ENCODE results near the gene STK11.
"Not testable (repeated sequence)": the region's sequence is repeated elsewhere in the genome, so short reads cannot be mapped to it uniquely, and the experiment has no call there.

The STK11 gene

DNA sequence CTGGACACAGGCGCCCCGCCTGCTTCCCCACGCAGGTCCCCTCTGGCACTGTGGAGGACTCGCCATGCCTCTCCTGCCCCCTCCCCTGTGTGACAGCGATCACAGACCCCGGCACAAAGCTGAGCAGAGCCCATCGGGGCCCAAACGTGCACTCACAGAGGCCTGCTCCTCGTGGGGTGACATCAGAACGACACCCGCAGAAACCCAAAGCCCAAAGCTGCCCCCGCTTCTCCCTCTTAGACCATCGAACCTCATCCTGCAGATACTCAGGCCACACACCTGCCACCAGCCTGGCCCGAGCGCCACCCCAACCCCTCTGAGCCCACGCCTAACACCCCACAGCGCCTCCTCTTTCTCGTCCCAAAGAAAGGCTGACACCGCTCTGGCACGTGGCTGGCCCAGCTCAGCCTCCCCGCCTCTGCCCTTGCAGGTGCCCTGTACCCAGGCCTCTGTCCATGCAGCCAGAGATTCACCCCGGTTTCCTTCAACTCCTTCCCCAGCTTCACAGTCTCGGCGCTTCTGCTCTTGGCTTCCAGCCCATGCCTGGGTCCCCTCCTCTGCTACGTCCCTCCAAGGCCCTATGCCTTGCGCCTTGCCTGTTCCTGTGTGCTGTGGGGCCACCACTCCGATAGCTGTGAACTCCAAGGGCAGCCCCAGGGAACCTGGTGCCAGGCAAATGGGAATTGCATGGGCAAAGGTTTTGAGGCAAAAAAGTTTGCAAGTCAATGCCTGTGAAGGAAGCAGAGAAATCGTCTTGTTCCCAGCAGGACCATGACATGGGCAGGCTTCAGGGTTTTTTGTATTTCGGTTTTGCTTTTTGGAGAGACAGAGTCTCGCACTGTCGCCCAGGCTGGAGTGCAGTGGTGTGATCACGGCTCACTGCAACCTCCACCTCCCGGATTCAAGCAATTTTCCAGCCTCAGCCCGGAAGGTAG is 33.1 kb downstream of the STK11 start:
- DNase-seq (ENCODE audit: low spot score) = no peak

DNA sequence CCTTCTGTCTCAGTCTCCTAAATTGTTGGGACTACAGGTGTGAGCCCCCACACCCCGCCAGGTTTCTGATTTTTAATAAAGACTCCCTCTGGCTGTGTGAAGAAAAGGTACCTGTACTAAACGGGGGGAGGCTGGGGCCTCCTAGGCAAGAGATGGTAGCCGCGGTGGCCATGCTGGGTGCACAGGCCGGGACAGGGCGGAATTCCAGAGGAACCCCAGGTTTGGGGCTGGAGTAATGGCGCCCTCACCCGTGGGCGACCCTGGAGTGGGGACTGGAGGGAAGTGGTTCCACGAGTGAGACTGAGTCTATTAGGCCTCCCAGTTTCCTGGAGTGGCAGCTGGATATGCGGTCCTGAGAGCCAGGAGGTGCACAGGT is 33.8 kb downstream of the STK11 start:
- no peak for DNase-seq (ENCODE audit: low spot score)

DNA sequence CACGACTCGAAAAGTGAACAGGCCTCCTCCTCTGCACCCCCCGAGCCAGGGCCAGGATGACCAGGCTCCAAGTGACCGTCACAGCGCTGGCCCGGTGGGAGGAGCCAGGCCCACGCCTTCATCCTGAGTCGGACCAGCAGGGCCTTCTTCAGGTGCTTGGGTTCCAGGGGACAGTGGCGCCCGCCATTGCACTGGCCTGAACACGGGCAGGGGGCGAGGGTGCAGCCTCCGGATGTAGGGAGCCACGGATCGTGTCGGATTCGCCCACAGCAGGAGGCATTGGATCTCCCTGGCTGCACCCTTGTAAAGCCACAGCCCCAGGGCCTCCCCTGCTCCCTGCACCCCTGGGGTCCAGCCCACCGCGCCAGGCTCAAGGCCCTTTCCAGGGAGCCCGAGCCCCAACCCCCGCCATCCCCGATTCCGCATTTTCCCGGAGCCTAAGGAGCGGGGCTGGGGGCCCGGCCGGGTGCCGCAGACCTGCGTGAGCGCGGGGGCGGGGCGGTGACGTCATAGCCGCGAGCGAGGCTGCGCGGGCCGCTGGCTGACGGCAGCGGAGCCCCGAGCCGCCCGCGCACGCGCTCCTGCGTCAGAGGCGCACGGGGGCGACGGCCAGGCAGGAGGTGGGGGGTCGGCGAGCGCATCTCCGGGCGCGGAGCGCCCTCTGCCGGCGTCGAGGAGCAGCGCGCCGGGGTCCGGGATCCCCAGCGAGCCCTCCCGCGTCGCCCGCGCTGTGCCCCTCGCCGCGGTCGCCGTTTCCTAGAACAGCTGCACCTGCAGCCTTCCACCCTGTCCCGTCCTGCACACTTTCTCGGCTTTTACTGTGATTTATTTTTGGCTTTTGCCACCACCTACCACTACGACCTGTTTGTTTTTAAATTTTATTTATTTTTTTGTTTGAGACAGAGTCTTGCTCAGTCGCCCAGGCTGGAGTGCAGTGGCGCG is 34.5 kb downstream of the STK11 start:
- DNase-seq (ENCODE audit: low spot score) = peak; percentile 93

DNA sequence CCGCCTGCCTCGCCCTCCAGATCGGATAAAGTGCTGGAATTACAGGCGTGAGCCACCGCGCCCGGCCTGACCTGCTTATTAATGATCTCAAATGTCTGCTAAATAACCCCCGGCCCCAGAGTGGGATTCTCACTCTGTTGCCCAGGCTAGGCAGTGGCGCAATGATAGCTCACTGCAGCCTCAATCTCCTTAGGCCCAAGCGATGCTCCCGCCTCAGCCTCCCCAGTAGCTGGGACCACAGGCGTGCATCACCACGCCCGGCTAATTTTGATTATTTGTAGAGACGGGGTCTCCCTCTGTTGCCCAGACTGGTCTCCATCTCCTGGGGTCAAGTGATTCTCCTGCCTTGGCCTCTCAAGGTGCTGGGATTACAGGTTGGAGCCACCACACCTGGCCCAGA is 35.3 kb downstream of the STK11 start:
- no peak for DNase-seq (ENCODE audit: low spot score)

DNA sequence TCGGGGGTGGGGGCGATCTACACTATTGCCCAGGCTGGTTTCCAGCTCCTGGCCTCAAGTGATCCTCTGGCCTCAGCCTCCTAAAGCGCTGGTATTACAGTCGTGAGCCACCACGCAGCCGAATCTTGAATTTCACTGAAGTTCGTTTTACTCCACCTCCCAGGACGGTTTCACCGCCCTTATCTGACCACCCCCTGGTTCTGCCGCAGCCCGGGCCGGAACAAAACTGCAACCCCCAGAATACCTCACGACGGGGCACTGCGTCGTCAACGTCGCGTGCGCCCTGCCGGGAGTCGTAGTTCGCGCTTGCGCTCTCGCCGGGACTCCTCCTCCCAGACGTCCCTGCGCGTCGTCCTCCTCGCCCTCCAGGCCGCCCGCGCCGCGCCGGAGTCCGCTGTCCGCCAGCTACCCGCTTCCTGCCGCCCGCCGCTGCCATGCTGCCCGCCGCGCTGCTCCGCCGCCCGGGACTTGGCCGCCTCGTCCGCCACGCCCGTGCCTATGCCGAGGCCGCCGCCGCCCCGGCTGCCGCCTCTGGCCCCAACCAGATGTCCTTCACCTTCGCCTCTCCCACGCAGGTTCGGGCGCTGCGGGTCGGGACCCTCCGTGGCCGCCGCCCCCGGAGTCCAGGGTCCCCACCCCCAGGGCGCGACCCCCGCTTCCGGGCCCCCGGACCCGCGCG is 36.0 kb downstream of the STK11 start, which contains the start of gene ATP5F1D:
TSS of gene ATP5F1D (plus strand) at position 335 of the 679 bp plus-strand sequence. CDS start at position 435, 100 bp downstream.
- peak; percentile 92 for DNase-seq (ENCODE audit: low spot score)

DNA sequence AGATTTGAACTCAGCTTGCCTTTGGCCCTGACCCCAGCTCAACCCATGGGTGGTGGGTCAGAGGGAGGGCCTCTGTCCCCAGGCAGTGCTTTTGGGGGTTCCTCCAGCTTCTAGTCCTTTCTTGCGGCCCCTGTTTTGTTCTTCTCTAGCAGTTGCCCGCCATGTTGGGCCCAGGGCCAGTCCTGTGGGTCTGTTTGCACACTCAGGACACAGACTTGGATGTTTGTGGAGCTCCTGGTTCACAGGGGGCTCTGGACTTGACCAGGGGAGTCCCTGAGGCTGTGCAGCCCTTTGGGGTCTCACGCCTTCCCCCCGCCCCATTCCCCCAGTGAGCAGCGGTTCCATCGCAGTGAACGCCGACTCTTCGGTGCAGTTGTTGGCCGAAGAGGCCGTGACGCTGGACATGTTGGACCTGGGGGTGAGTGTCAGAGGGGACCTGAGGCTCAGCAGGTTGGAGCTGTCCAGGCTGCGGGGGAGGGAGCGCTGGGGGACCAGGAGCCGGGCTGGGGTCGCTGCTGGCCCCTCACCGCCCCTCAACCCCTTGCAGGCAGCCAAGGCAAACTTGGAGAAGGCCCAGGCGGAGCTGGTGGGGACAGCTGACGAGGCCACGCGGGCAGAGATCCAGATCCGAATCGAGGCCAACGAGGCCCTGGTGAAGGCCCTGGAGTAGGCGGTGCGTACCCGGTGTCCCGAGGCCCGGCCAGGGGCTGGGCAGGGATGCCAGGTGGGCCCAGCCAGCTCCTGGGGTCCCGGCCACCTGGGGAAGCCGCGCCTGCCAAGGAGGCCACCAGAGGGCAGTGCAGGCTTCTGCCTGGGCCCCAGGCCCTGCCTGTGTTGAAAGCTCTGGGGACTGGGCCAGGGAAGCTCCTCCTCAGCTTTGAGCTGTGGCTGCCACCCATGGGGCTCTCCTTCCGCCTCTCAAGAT is 38.5 kb downstream of the STK11 start:
- peak; percentile 86 for DNase-seq (ENCODE audit: low spot score)

DNA sequence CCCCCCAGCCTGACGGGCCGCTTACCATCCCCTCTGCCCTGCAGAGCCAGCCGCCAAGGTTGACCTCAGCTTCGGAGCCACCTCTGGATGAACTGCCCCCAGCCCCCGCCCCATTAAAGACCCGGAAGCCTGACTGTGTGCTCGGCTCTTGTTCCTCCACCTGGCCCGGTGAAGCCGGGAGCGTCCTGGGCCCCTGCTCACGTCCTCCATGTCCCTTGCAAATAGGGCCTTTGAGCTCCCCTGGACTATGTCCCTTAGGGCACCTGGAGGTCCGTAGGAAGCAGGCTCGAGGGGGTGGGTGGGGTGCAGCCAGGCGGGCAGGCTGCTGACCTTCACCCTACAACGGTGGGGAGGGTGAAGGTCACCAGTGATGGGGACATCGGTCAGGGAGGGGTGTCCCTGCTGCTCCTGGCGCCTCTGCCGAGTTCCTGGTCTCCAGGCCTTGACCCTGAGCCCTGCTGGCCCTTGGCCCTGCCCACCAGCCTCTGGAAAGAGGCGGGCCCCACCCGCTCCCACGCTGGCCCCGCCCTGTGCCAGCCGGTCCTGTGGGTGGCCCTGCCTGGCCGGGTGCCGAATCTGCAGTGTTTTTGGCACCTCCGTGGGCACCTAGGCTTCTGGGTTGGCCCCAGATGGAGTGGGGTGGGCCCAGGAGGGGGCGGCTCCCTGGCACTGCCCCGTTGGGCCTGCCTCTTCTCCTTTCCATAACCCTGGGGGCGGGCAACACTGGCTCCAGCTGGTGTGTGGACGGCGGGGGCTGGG is 39.3 kb downstream of the STK11 start:
- no peak for DNase-seq (ENCODE audit: low spot score)

DNA sequence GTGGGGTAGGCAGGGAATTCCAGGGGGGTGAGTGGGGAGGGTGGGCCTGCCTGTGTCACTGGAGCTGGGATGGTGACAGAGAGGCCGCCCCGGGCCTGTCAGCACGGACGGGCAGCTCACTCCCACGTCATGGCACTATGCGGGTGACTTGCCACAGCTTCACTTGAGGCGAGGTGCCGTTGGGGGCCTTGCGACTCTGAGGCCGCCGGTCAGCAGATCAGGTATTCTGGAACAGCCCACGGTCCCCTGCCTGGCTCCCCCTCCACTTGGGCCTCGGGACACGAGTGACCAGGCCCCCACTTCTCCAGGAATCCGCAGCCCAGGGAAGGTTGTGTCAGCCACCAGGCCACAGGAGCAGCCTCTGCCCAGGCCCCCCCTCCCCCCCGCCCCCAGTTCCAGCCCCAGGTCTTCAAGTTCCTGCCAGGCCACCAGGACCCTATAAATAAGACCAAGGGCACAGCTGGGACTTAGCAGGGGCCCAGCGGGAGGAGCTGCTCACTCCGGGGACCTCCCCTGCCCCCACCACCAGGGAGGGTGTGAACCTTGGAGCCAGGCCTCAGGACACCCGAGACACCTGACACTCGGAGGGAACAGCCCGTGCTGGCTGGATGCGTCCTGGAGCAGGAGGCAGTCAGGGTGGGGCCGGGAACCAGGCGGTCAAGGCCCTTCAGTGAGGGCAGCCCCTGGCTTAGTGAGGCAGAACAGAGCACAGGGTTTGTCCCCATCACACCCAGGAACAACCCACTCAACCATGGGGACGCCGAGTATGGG is 40.1 kb downstream of the STK11 start:
- no peak for DNase-seq (ENCODE audit: low spot score)

DNA sequence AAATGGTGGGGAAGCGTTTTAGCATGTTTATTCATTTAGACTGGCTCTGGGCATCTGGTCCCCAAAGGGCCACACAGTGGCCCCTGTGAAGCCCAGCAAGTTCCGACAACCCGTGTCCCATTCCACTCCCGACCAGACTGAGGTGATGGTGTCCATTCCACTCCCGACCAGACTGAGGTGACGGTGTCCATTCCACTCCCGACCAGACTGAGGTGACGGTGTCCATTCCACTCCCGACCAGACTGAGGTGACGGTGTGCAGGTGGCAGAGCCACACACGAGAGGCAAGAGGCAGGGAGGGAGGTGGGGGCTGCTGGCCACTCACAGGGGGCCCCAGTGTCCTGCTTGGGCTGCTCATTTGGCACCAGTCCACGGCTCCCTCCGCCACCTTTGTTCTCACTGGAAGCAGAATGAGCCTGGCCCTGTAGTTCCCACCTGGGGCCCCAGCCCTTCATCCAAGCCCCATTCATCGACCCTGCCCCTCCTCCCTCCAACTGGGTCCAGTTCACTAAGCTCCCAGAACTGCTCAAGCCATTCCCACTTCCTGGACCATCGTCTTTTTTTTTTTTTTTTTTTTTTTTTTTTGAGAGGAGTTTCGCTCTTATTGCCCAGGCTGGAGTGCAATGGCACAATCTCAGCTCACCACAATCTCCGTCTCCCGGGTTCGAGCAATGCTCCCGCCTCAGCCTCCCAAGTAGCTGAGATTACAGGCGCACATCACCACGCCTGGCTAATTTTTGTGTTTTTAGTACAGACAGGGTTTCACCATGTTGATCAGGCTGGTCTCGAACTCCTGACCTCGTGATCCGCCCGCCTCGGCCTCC is 40.9 kb downstream of the STK11 start:
- DNase-seq (ENCODE audit: low spot score) = not testable (repeated sequence)

DNA sequence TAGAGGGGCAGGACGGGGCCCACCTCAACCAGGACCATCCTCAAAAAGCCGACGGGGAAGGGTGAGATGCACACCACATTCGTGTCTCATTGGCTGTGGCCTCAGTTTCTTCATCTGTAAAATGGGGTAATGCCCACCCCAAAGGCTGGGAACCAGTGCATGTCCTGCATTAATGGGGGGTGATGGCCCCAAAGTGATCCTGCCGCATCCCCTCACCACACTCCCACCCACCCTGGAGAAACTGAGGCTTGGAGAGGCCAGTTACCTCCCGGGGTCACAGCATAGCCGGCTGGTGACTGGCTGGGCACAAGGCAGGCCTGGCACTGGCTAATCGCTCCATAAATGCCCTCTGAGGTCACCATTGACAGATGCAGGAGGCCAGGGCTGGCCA is 42.2 kb downstream of the STK11 start:
- DNase-seq (ENCODE audit: low spot score) = no peak

DNA sequence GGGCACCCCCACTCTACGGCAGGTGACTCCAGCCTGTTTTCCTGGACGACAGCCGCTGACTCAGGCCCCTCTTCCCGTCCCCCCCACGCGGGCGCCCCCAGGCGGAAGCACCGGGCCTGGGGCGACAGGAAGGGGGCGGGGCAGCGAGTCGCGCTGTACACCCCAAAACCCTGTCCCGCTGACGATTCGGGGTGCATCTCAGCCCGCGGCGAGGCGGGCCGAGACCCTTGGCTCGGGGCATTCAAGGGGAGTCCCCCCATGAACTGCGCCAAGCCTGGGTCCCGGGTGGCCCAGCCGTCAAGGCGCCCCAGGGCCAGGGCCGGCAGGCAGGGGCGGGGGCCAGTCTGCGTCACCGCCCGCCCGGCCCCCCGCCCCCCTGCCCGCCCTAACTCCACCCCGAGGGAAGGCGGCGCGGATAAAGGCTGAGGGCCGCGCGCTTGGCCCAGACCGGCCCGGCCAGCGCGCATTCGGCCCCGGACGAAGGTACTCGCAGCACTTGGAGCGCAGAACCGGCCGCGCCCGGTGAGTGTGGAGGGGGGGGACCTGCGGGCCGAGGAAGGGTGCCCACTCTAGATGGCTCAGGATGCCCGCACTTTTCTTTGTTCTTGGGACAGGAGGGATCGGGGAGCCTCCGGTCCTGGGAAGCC is 42.7 kb downstream of the STK11 start, which contains the start of gene MIDN:
TSS of gene MIDN (plus strand) at position 445 of the 647 bp plus-strand sequence. CDS start 1,714 bp downstream, outside the sequence.
- no peak for DNase-seq (ENCODE audit: low spot score)

DNA sequence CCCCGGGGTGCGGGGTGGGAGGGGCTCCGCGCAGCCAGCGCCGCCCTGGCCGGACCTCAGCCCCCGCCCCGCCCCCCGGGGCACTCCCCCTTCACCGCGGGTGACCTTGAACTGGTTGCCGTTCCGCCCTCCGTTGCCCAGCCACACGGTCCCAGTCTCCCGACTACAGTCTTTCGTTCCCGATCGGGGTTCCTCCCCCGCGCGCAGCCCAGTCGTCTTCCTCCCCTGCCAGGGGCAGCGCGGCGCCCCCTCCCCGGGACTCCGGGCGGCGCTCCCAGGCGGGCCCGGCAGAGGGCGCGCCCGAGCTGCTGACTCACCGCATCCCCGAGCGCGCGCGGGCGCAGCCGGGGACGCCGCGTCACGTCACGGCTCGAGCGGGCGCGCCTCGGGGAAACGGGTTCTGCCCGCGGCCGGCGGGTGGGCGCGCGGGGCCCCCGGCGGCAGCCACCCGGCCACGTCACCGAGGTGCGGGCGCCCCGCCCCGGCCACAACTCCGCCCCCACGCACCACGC is 43.3 kb downstream of the STK11 start:
- peak; percentile 92 for DNase-seq (ENCODE audit: low spot score)

DNA sequence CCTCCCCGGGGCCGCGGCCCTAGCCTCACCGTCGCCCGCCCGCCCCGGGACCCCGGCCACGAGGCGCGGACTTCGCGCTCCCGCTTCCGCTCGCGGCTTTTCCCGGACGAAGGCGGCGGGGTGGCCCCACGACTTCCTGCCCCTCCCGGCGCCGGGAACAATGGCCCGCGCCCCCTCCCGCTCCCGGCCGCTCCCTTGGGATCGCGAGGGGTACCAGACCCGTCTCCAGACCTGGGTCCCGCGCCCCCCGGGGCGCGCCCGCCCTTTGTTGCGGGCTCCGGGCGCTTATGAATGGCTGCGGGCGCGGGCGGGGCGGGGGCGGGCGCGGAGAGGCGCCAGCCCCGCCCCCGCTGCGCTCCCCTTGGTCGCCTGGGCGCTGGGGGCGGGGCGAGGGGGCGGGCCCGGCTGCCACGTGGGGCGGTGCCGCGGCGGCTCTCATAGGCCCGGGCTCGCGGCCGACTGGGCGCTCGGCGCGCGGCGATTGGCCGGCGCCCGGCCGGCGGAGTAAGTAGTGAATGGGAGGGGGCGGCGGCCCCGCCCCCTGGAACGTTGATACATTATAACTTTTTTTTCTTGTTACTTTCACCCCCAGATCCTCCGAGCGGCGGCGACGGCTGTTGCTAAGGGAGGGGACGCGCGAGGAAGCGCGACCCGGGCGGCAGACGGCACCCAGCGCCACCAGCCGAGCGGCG is 43.9 kb downstream of the STK11 start:
- peak; percentile 97 for DNase-seq (ENCODE audit: low spot score)

DNA sequence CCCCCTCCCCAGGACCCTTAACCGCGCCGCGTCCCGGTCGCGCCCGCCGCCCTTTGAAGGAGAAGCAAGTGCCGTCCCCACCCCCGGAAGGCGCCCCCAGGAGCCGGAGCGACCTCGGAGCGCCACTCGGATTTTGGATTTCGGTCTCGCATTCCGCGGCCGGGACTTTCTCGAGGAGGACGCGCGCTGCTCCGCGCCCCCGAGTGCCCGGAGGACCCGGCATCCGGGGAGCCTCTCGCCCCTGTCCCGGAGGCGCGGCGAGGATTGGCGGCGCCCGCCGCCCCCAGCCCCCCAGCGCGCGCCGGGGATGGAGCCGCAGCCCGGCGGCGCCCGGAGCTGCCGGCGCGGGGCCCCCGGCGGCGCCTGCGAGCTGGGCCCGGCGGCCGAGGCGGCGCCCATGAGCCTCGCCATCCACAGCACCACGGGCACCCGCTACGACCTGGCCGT is 44.4 kb downstream of the STK11 start:
- no peak for DNase-seq (ENCODE audit: low spot score)

DNA sequence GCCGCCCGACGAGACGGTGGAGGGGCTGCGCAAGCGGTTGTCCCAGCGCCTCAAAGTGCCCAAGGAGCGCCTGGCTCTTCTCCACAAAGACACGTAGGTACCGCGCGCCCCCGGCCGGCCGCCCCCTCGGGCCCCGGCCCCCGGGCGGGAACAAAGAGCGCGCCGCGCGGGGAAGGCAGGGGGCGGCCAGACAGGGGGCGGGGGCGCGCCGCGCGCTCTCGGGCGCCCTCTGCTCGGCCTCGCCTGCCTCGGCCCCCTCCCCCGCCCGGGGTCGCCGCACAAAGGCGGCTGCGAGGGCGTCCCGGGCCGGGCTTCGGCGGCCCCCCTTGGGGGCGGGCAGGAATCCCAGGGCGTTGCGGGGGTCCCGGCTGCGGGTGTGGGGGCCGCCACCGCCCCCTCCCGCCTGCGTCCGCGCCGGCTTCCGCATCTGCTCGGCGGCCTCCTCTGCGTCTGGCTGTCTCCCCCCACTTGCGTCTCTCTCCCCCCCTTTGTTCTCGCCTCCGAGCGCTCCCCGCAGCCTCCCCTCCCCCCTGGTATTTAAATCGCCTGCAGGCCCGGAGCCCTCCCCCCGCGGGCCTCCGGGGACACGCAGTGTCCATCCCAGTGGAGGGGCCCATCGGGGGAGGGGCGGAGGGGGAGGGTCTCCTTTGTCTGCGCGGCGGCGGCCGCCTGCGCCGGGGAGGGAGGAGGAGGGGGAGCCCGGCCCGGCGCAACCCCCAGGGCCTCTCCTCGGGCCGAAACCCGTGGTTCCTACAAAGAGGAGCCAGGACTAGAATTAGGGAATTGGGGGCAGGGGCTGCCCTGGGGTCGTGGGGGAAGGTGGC is 45.1 kb downstream of the STK11 start:
- no peak for DNase-seq (ENCODE audit: low spot score)

All from left forelimb (tissue), 1 donor.